Measurements from ENCODE around the gene C5orf52. TPM values are rescaled to one million over a fixed set of nuclear protein-coding genes. Genes with fewer than 3 reads are reported as not detected.

C5orf52 gene
- total and polyA plus RNA-seq, 2 experiments from 2014 or later, result not detected

- Histone ChIP-seq H3K36me3 (replicated peaks; ENCODE audit: insufficient read depth, low read depth) (no peaks in the 10 kb centered on the region), H2AFZ (no peak within 1 kb of the TSS), H3K27me3 (no peaks in the 10 kb centered on the region), H4K20me1 (ENCODE audit: insufficient read depth, poor library complexity, severe bottlenecking) (no peaks in the 10 kb centered on the region), H3K27ac (no peak within 1 kb of the TSS), H3K4me1 (ENCODE audit: insufficient read depth) (no peaks in the 10 kb centered on the region), H3K9me3 (ENCODE audit: low read depth) (no peaks in the 10 kb centered on the region), H3K9me2 (replicated peaks; ENCODE audit: insufficient read depth) (no peaks in the 10 kb centered on the region), H3K79me2 (no peaks in the 10 kb centered on the region), H3K4me3 (no peak within 1 kb of the TSS), H3K4me2 (no peak within 1 kb of the TSS)
- 97% methylated on average over 15 of the region's 15 CpGs for WGBS (ENCODE audit: low lambda C conversion rate, missing lambda C conversion rate)
- TF ChIP-seq CTCF (IDR thresholded peaks at IDR 0.05; ENCODE audit: poor library complexity), result no peak
- no peak for DNase-seq (ENCODE audit: low spot score)
These were observed 19.0 kb upstream of the C5orf52 start, which contains the start of gene SOX30 for GRCh38 chr5:157652377-157652692. Gene SOX30, minus strand, starts transcription at chr5:157652438. Its CDS starts 360 bp downstream, at chr5:157652078.

- TF ChIP-seq CTCF (IDR thresholded peaks at IDR 0.05; ENCODE audit: poor library complexity), result no peak
- no peak for TF ChIP-seq EZH2 (IDR thresholded peaks at IDR 0.05; ENCODE audit: borderline replicate concordance)
- TF ChIP-seq EZH2phosphoT487 (IDR thresholded peaks at IDR 0.05; ENCODE audit: low read depth, severe bottlenecking, unreplicated experiment), result no peak
- H2AFZ ChIP-seq, result no peak overlapping the region
- 88% methylated on average over 2 of the region's 2 CpGs for WGBS (ENCODE audit: low lambda C conversion rate, missing lambda C conversion rate)
- H3K27me3 ChIP-seq, result no peaks in the 10 kb centered on the region
- H3K9me2 ChIP-seq (replicated peaks; ENCODE audit: insufficient read depth), result no peaks in the 10 kb centered on the region
- H3K9me3 ChIP-seq (ENCODE audit: low read depth), result no peaks in the 10 kb centered on the region
- no peak overlapping the region for H3K4me3 ChIP-seq
- H3K4me2 ChIP-seq, result no peak overlapping the region
- no peaks in the 10 kb centered on the region for H3K79me2 ChIP-seq
- H4K20me1 ChIP-seq (ENCODE audit: insufficient read depth, poor library complexity, severe bottlenecking), result no peaks in the 10 kb centered on the region
- no peaks in the 10 kb centered on the region for H3K4me1 ChIP-seq (ENCODE audit: insufficient read depth)
- no peaks in the 10 kb centered on the region for H3K36me3 ChIP-seq (replicated peaks; ENCODE audit: insufficient read depth, low read depth)
- no peak for DNase-seq (ENCODE audit: low spot score)
- H3K27ac ChIP-seq, result no peak overlapping the region
These were observed 13.8 kb upstream of the C5orf52 start for GRCh38 chr5:157657516-157657915.

- H3K9me3 ChIP-seq (ENCODE audit: low read depth), result no peaks in the 10 kb centered on the region
- H3K27me3 ChIP-seq, result no peaks in the 10 kb centered on the region
- no peaks in the 10 kb centered on the region for H3K36me3 ChIP-seq (replicated peaks; ENCODE audit: insufficient read depth, low read depth)
- no peaks in the 10 kb centered on the region for H3K4me1 ChIP-seq (ENCODE audit: insufficient read depth)
- TF ChIP-seq EZH2phosphoT487 (IDR thresholded peaks at IDR 0.05; ENCODE audit: low read depth, severe bottlenecking, unreplicated experiment), result no peak
- TF ChIP-seq CTCF (IDR thresholded peaks at IDR 0.05; ENCODE audit: poor library complexity), result no peak
- TF ChIP-seq EZH2 (IDR thresholded peaks at IDR 0.05; ENCODE audit: borderline replicate concordance), result no peak
- H3K4me2 ChIP-seq, result no peak overlapping the region
- DNase-seq (ENCODE audit: low spot score), result no peak
- H2AFZ ChIP-seq, result no peak overlapping the region
- no peaks in the 10 kb centered on the region for H3K79me2 ChIP-seq
- no peaks in the 10 kb centered on the region for H4K20me1 ChIP-seq (ENCODE audit: insufficient read depth, poor library complexity, severe bottlenecking)
- 80% methylated on average over 1 of the region's 1 CpG for WGBS (ENCODE audit: low lambda C conversion rate, missing lambda C conversion rate)
- no peaks in the 10 kb centered on the region for H3K9me2 ChIP-seq (replicated peaks; ENCODE audit: insufficient read depth)
- H3K27ac ChIP-seq, result no peak overlapping the region
- no peak overlapping the region for H3K4me3 ChIP-seq
These were observed 12.4 kb upstream of the C5orf52 start for GRCh38 chr5:157658893-157659292.

All from hepatocyte (in vitro differentiated cells).